Breast epithelium (tissue), 3 donors: ENCODE measurements around the gene MSH5.

Experiments used
- POLR2A ChIP-seq: fragments of 450-650 bp; IDR thresholded peaks from one replicate; pipeline ENCODE4 v1.6.1; 2016; ENCODE audit warnings: antibody characterized with exemption, mild to moderate bottlenecking, moderate library complexity
- POLR2AphosphoS5 ChIP-seq, 3 donors: sonication (generic); formaldehyde crosslinking; IDR thresholded peaks; one replicate each; pipeline ENCODE4 v1.6.1; 2017; ENCODE audit warnings: antibody characterized with exemption in 3 of 3

DNA sequence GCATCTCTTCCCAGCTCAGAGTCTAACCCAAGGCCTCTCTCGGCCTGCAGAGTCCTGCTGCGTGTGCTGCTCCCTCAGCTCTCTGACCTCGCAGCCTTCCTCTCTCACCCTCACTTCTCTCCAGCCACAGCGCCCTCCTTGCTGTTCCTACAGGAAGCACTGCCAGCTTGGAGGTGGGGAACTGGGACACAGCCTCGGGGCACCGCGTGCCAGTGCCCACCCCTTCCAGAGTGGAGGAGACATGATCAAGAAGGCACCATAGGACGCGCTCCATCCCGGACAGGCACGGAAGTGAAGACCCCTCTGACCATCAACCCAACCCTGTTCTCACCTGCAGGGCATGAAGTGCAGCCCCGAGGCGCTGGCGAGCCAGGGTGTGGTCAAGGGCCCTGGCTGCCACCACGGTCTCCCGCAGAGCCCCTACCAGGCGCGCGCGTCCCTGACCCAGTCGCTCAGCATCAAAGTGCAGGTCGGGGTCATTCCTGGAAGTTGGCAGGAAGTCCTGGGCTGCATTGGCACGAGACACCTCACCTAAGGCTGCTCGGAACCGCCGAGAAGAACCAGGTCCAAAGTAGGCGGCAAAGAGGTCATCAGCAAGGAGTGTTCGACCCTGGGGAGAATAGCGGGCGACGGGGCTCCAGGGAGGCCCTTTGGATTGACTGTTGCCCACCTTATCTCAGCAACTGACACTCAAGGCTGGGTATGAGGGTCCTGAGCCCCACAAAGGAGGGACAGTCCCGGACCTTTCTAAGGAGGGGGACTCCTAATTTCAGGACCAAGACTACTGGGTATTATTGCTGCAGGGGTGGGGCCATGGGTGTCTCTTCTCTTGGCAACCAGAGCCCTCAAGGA is 36.1 kb downstream of the MSH5 start:
- TF ChIP-seq POLR2AphosphoS5 (IDR thresholded peaks at IDR 0.05) (no peak), POLR2A (no peak)
